ENCODE measurements around the gene SLC23A3. TPM values are rescaled to one million over a fixed set of nuclear protein-coding genes. Genes with fewer than 3 reads are reported as not detected.

The SLC23A3 gene
- total and polyA plus RNA-seq, 9 of the 15 experiments (the other 6 are each of a cell fraction or from before 2014, with no cell fraction given) = 0.06 to 0.64 (median 0.16) TPM

DNA sequence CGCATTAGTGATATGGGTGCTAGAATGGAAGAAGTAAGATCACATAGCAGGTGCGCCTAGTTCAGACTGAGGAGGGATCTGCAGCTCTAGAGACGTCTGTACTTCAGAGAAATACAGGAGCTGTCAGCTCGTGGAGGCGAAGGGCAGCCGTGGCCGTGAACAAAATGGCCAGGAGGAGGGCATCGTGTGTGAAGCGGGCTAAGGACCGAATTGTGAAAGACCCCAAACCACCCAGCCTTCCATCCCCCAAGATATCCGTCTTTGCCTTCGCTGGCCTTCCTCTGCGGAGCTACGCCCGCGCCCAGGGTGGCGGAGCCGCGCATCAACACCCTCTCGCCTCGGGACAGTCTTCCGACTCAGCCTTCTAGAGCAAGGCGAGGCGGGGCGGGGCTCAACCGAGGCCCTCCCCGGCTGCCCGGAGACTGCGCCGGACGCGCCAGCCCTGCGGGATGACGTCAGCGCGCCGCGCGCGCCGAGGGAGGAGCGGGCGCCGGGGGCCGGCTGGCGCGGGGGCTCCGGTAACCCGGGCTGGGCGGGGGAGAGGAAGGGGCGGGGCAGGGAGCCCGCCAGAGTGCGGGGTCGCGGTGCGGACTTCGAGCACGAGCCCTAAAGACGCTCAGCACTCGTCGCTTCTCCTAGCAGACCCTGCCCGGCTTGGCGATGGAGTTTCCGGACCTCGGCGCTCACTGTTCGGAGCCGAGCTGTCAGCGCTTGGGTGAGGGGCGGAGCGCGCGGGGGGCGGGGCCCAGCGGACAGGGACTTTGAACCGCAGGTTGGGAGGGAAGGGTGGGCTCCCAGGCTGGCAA is 36.7 kb upstream of the SLC23A3 start, which contains the start of gene ZFAND2B (continued):
- TF ChIP-seq ZNF766 (CRISPR knock-in tag; conservative IDR thresholded peaks at IDR 0.05) (no peak), NFYB (IDR thresholded peaks at IDR 0.05; ENCODE audit: extremely low read depth, insufficient read length) (no peak), SP2 (IDR thresholded peaks at IDR 0.05; ENCODE audit: extremely low read depth, low read depth, low read length, poor library complexity, severe bottlenecking) (no peak), JUN (IDR thresholded peaks at IDR 0.05; ENCODE audit: borderline replicate concordance, low read depth, low read length) (peak; percentile 50; the same call in 1 of the 2 replicates), JUN (CRISPR knock-in tag; IDR thresholded peaks at IDR 0.05; ENCODE audit: borderline replicate concordance) (no peak), ZNF551 (CRISPR knock-in tag; IDR thresholded peaks at IDR 0.05) (no peak), ZNF436 (CRISPR knock-in tag; IDR thresholded peaks at IDR 0.05) (no peak), MCM5 (IDR thresholded peaks at IDR 0.05; ENCODE audit: low read depth) (no peak), SAFB (IDR thresholded peaks at IDR 0.05; ENCODE audit: borderline replicate concordance, low read depth, low read length) (no peak), ZNF175 (CRISPR knock-in tag; IDR thresholded peaks at IDR 0.05; ENCODE audit: low read depth) (no peak), EP300 (IDR thresholded peaks at IDR 0.05; ENCODE audit: low read length) (no peak), KLF13 (tag; IDR thresholded peaks at IDR 0.05; ENCODE audit: borderline replicate concordance, low read depth) (no peak), RB1 (IDR thresholded peaks at IDR 0.05; ENCODE audit: low read depth) (peak; percentile 79; the same call in 1 of the 2 replicates), KAT2B (IDR thresholded peaks at IDR 0.05; ENCODE audit: low read depth, low read length) (no peak), ZNF224 (CRISPR knock-in tag; IDR thresholded peaks at IDR 0.05) (no peak), PHF20 (IDR thresholded peaks at IDR 0.05; ENCODE audit: partially characterized antibody) (no peak)
- TF ChIP-seq, protein P1, sequence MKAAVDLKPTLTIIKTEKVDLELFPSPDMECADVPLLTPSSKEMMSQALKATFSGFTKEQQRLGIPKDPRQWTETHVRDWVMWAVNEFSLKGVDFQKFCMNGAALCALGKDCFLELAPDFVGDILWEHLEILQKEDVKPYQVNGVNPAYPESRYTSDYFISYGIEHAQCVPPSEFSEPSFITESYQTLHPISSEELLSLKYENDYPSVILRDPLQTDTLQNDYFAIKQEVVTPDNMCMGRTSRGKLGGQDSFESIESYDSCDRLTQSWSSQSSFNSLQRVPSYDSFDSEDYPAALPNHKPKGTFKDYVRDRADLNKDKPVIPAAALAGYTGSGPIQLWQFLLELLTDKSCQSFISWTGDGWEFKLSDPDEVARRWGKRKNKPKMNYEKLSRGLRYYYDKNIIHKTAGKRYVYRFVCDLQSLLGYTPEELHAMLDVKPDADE (conservative IDR thresholded peaks at IDR 0.05; ENCODE audit: control insufficient read depth, low read depth, low read length) = 0 out of 2 replicates have a peak, but pooled peaks have one; percentile 48
- TF ChIP-seq, protein P2, sequence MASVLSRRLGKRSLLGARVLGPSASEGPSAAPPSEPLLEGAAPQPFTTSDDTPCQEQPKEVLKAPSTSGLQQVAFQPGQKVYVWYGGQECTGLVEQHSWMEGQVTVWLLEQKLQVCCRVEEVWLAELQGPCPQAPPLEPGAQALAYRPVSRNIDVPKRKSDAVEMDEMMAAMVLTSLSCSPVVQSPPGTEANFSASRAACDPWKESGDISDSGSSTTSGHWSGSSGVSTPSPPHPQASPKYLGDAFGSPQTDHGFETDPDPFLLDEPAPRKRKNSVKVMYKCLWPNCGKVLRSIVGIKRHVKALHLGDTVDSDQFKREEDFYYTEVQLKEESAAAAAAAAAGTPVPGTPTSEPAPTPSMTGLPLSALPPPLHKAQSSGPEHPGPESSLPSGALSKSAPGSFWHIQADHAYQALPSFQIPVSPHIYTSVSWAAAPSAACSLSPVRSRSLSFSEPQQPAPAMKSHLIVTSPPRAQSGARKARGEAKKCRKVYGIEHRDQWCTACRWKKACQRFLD (CRISPR knock-in tag; IDR thresholded peaks at IDR 0.05) = no peak
- TF ChIP-seq, protein P3, sequence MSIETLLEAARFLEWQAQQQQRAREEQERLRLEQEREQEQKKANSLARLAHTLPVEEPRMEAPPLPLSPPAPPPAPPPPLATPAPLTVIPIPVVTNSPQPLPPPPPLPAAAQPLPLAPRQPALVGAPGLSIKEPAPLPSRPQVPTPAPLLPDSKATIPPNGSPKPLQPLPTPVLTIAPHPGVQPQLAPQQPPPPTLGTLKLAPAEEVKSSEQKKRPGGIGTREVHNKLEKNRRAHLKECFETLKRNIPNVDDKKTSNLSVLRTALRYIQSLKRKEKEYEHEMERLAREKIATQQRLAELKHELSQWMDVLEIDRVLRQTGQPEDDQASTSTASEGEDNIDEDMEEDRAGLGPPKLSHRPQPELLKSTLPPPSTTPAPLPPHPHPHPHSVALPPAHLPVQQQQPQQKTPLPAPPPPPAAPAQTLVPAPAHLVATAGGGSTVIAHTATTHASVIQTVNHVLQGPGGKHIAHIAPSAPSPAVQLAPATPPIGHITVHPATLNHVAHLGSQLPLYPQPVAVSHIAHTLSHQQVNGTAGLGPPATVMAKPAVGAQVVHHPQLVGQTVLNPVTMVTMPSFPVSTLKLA (conservative IDR thresholded peaks at IDR 0.05) = peak; percentile 20 to 62; a peak in 2 of 4 replicates
- TF ChIP-seq, protein P4, sequence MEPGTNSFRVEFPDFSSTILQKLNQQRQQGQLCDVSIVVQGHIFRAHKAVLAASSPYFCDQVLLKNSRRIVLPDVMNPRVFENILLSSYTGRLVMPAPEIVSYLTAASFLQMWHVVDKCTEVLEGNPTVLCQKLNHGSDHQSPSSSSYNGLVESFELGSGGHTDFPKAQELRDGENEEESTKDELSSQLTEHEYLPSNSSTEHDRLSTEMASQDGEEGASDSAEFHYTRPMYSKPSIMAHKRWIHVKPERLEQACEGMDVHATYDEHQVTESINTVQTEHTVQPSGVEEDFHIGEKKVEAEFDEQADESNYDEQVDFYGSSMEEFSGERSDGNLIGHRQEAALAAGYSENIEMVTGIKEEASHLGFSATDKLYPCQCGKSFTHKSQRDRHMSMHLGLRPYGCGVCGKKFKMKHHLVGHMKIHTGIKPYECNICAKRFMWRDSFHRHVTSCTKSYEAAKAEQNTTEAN (CRISPR knock-in tag; IDR thresholded peaks at IDR 0.05) = no peak
- TF ChIP-seq, protein P5, sequence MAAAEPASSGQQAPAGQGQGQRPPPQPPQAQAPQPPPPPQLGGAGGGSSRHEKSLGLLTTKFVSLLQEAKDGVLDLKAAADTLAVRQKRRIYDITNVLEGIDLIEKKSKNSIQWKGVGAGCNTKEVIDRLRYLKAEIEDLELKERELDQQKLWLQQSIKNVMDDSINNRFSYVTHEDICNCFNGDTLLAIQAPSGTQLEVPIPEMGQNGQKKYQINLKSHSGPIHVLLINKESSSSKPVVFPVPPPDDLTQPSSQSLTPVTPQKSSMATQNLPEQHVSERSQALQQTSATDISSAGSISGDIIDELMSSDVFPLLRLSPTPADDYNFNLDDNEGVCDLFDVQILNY (CRISPR knock-in tag; IDR thresholded peaks at IDR 0.05) = no peak
